ENCODE data around the gene MED10. TPM values are rescaled to one million over a fixed set of nuclear protein-coding genes. Genes with fewer than 3 reads are reported as not detected.

MED10 gene
- total and polyA plus RNA-seq, 9 of the 15 experiments (the other 6 are each of a cell fraction or from before 2014, with no cell fraction given), result 23.8 to 83.4 (median 58.8) TPM

GRCh38 chr5:6408627-6409446 is 30.5 kb upstream of the MED10 start (continued):
- TF ChIP-seq ZNF318 (IDR thresholded peaks at IDR 0.05; ENCODE audit: borderline replicate concordance in 1 of 2, low read depth in 1 of 2) (peak in 1 of 2 experiments; percentile 93; a peak in 2 of 4 replicates), SPI1 (IDR thresholded peaks at IDR 0.05; ENCODE audit: borderline replicate concordance, low read depth, low read length) (no peak), LEF1 (IDR thresholded peaks at IDR 0.05) (peak; percentile 57; the same call in 1 of the 2 replicates), ZNF143 (CRISPR knock-in tag; IDR thresholded peaks at IDR 0.05) (peak; percentile 67; the same call in 1 of the 2 replicates), ETV5 (CRISPR knock-in tag; IDR thresholded peaks at IDR 0.05; ENCODE audit: low read depth) (no peak), TGIF2 (CRISPR knock-in tag; IDR thresholded peaks at IDR 0.05) (no peak), TFE3 (CRISPR knock-in tag; IDR thresholded peaks at IDR 0.05) (no peak), ZEB2 (IDR thresholded peaks at IDR 0.05) (peak; percentile 74; the same call in 1 of the 2 replicates), FOXA1 (IDR thresholded peaks at IDR 0.05; ENCODE audit: borderline replicate concordance) (no peak), E2F3 (CRISPR knock-in tag; IDR thresholded peaks at IDR 0.05) (no peak), ZNF174 (CRISPR knock-in tag; IDR thresholded peaks at IDR 0.05) (no peak), LCOR (CRISPR knock-in tag; IDR thresholded peaks at IDR 0.05) (peak; percentile 84), CTBP1 (IDR thresholded peaks at IDR 0.05; ENCODE audit: borderline replicate concordance) (peak; percentile 95), RB1 (IDR thresholded peaks at IDR 0.05; ENCODE audit: low read depth) (no peak), BACH1 (tag; IDR thresholded peaks at IDR 0.05) (peak; percentile 57; the same call in 1 of the 2 replicates), DACH1 (IDR thresholded peaks at IDR 0.05; ENCODE audit: partially characterized antibody) (no peak), NFE2L1 (tag; IDR thresholded peaks at IDR 0.05; ENCODE audit: borderline replicate concordance, low read depth) (no peak), ZNF75A (CRISPR knock-in tag; IDR thresholded peaks at IDR 0.05) (0 out of 2 replicates have a peak, but pooled peaks have one; percentile 25), PHF8 (IDR thresholded peaks at IDR 0.05; ENCODE audit: borderline replicate concordance, low read length) (no peak), CXXC5 (CRISPR knock-in tag; IDR thresholded peaks at IDR 0.05) (peak; percentile 32; the same call in 1 of the 2 replicates)

All from K562 (cell line).